HG02798 (cell line): Measurements from ENCODE around the gene STK24.

Experiments
- ATAC-seq: cut with Tn5 transposase; IDR thresholded peaks from one replicate; pipeline ENCODE4 v1.9.1; 2021; ENCODE audit warnings: mild to moderate bottlenecking; ENCODE audit not compliant: unreplicated experiment, poor library complexity

STK24 gene

DNA sequence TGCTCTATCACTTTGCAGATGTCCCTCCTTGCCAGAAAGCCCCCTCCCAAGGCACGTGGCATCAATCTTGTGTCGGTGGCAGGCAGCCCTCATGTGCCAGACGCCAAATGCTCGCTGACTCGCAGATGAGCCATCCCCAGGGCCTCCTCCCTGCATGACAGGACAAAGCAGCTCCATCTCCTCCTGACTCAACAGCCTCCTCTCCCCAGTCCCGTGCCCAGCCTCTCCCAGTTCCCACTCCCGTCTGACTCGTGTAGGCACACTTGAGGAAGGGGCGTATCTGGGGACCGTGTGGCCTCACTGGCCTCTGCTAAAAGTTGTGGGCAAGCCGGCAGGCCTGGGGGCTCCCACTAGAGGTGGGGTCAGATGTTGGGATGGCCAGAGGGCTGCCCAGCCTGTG lies 133.6 kb downstream of the STK24 start:
- no peak for ATAC-seq

DNA sequence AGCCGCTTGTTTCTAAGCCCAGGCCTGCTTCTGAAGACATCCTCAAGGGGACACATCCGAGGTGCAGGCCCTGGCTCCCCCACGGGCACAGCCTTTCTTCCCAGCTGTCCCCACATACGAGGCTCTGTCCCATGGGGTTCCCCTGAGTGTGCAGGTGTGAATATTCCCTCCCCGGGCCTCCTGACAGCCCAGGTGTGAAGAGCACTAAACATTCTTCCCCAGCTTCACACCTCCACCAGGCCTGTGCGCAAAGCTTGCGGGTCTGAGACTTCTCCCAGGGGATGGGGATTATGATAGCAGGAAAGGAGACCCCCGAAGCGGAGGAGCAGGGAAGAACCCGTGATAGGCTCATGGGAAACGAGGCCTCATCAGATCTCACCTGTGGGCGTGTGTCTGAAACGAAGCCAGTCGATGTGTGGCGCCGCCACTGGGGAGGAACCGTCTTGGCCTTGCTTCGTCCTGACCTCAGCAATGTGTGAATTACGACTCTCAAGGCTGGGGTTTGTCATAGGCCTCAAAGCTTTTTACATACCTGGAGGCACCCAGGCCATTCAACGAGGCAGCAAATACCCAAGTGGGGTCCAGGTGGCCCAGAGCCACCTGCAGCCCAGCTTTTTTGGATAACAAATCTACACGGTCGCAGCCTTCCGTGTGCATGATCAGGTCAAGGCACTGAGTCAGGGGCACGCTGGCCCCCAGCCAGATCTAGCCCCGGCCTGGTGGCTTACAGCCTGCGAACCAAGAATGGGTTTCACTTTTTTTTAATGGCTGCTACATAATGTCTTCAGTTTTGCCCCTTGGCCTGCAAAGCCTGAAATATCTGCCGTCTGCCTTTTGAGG lies 134.3 kb downstream of the STK24 start:
- ATAC-seq = no peak

DNA sequence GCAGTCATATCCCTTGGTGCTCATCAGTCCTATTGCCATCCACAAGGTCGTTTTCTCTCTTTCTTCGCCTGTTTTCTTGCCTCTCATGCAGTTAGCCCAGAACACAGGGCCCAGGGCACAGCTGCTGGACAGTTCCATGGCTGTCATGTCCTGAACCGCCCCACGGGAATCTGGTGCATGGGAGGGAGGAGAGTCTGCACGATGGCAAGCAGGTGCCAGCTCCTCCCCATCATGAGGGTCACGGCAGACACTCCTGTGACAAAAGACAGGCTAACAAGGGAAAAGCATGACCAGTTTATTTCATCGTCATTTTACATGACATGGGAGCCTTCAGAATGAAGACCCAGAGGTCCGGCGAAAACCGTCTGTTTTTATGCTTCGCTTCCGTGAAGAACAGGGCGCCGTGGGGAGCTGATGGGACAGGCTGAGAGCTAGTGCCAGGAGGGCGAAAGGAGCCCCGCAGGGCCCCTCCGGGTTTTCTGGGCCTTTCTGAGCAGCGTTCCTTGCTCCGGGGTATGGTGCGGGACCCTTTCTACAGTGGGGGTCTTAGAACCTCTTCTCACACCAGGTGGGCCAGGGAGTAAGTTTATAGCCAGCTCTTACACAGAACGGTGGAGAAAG lies 135.7 kb downstream of the STK24 start:
- no peak for ATAC-seq

GRCh38 chr13:98440390-98441055 lies 136.4 kb downstream of the STK24 start:
- no peak for ATAC-seq

GRCh38 chr13:98439896-98440295 lies 137.0 kb downstream of the STK24 start:
- ATAC-seq = no peak

DNA sequence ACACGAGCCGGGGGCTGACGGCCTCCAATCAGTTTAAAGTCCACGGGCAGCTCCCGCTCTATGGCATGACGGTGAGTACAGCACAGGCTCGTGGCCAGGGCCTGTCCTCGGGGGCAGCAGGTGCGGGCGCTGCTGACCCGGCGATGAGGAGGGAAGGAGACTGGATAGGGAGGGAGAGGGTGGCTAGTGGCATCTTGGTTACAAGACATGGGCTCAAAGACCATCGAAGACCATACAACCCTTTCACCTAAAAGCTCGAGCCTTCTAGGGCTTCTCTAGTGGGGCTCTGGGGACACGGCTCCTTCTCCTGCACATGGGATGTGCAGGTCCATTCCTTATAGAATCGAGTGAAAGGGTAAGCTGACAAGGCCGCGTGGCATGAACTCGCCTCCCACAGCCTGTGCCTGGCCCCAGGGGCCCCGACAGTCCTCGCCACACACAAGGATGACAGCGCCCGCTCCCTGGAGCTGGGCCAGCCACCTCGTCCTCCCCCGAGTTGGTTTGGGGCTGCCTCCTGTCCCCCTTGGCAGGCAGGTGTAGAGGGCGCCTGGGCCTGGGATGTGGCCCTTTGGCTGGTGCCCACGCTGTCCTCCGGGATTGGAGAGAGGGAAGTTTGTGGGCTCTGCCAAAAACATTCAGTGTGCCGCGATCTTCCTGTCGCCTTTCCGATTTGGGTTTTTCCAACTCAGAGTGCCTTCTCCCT lies 137.6 kb downstream of the STK24 start:
- no peak for ATAC-seq

- ATAC-seq = no peak
These were observed 138.4 kb downstream of the STK24 start for GRCh38 chr13:98438246-98439125.

- ATAC-seq = no peak
These were observed 140.5 kb downstream of the STK24 start for GRCh38 chr13:98436233-98436910.

- no peak for ATAC-seq
These were observed 141.5 kb downstream of the STK24 start for GRCh38 chr13:98435376-98435775.

DNA sequence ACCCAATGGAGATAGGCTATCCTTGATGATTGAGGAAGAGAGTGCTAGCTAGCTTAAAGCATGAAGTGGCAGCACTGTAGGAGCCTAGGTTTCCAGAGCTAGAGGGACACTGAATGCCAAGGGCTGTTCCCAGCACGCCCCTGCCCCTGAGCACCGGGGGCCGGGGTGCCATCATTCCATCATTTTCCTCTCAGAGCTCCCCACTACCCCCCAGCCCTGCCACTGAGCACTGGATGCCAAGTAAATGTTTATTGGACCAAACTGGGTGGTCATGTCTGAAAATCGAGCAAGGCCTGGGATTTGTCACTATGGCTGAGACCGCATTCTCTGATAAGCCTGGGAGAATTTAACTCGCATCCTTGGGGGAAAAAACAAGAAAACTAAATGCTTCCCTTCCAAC lies 142.8 kb downstream of the STK24 start:
- ATAC-seq = no peak

GRCh38 chr13:98433654-98434053 lies 143.3 kb downstream of the STK24 start:
- ATAC-seq = no peak

- ATAC-seq = no peak
These were observed 144.3 kb downstream of the STK24 start for GRCh38 chr13:98432638-98433037.

GRCh38 chr13:98429977-98430736 lies 146.8 kb downstream of the STK24 start:
- ATAC-seq = no peak

DNA sequence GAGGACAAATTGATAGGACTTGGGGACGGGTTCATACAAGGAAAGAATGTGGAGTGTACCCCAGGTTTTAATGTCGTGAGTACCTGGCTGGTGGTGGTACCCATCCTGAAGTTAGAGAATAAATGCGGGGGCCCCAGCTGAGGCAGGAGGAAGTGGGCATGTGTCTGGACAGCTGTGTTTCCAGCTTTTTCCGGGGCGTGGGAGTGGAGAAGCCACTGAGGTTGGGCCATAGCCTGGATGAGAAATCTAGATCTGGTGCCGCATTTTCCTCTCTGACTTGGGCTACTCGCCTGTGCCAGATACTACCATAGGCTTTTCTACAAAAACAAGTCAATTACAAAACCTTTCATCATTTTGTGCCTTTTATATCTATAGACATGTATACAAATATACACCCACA lies 147.4 kb downstream of the STK24 start:
- ATAC-seq = no peak

DNA sequence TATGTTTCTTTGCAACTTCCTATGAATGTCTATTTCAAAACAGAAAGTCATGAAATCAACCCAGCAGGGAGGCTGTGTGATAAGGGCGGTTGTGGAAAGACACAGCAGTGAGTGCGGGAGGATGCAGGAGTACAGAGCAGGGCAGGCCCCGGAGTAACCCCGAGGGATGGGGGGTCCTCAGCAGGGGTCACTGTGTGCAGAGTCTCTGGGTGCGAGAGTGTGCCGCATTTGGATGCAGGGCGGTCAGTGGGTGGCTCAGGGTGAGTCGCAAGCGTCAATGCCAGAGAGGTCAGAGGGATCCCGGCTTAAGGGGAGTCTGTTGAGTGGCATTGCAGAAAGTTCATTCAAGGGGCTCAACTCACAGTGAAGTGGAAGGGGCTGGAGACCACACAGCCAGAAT lies 147.8 kb downstream of the STK24 start:
- ATAC-seq = no peak

DNA sequence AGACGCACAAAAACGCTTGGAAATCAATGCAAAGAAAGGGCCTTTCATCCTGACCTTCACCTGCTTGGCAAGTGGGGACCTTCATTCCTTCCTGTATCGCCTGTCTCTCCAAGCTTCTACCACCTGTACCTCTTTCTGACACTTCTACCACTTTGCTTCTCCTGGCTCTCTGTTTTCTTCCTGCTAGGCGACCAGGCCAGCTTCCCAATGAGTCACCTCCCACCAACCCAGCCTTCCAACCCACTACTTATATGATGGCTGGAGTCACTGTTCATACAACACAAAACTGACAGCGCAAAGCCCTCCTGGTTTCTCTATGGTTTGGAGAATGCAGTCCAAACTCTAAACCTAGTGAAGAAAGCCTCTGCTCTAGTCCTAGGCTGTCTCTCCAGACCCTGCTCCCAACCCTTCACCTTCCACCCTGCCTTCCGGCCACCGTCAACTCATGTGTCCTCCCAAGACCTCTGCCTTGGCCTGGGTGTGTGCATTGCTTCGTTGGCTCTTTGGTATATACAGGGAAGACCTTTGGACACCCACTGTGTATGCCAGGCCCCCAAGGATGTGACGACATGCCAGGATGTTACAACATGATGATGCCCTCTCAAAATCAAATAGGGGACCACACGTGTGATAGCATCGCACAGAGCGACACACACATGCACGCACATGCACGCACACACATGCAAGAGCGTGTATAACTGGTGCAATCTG lies 148.5 kb downstream of the STK24 start:
- no peak for ATAC-seq

GRCh38 chr13:98427331-98427995 lies 149.4 kb downstream of the STK24 start:
- ATAC-seq = no peak
